Testis (tissue), 2 donors: ENCODE data around the gene OLIG2.

Source experiments
- POLR2A ChIP-seq: fragments of 450-650 bp; IDR thresholded peaks from one replicate; pipeline ENCODE4 v1.6.1; 2017; ENCODE audit warnings: antibody characterized with exemption, mild to moderate bottlenecking, moderate library complexity
- TF ChIP-seq, protein P1 (sequence below), 3 experiments: fragments of 450-650 bp in 2 of 3; fragments of 200-600 bp in 1 of 3; sonication (generic) in 1 of 3; IDR thresholded peaks; one replicate each; pipeline ENCODE4 v1.5.1; 2016 to 2019; ENCODE audit warnings: antibody characterized with exemption in 3 of 3, mild to moderate bottlenecking in 2 of 3, moderate library complexity in 1 of 3

DNA sequence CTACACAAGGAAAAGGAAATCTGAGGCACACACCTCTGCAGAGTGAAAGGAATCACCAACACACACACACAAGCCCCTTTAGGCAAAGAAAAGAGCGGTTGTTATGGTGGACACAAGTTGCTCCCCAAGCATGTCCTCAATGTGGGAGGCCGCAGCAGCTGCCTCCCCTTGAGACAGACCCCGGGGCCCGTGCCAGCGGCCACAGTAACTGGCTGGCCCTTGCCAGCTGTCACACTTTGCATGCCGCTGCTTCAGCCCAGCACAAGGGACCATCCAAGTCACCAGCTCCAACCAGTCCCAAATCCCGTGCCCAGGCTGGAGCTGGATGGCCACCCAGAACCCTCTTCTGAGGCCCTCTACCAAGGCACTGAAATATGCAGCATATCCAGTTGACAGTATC lies 41.3 kb downstream of the OLIG2 start:
- TF ChIP-seq, protein P1, sequence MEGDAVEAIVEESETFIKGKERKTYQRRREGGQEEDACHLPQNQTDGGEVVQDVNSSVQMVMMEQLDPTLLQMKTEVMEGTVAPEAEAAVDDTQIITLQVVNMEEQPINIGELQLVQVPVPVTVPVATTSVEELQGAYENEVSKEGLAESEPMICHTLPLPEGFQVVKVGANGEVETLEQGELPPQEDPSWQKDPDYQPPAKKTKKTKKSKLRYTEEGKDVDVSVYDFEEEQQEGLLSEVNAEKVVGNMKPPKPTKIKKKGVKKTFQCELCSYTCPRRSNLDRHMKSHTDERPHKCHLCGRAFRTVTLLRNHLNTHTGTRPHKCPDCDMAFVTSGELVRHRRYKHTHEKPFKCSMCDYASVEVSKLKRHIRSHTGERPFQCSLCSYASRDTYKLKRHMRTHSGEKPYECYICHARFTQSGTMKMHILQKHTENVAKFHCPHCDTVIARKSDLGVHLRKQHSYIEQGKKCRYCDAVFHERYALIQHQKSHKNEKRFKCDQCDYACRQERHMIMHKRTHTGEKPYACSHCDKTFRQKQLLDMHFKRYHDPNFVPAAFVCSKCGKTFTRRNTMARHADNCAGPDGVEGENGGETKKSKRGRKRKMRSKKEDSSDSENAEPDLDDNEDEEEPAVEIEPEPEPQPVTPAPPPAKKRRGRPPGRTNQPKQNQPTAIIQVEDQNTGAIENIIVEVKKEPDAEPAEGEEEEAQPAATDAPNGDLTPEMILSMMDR (IDR thresholded peaks at IDR 0.05), result no peak
- TF ChIP-seq POLR2A, result no peak
